ENCODE measurements around the gene ERC2.

Gene ERC2

DNA sequence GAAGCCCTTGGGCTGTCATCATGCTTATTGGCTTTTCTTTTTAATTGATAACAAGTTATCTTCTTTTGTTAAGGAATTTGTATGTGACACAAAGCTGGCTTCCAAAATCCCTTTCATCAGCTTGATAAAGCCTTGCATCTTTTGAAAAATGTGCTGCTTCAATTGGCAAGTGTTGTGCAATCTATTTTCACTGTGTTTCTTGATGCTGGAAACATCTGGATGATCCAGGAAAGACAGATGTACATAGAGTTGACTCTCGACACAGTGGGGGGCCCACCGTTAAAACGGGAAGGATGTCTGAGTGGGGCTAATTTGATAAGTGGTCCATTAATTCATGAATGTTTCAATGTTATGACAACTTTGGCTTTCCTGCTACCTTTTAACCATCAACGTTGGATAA lies 822.8 kb downstream of the ERC2 start:
- no peaks in the 10 kb centered on the region for H3K36me3 ChIP-seq
- H3K4me1 ChIP-seq: no peaks in the 10 kb centered on the region
- H3K4me3 ChIP-seq (ENCODE audit: low read depth, low read length): no peak overlapping the region
- no peak for DNase-seq
- TF ChIP-seq, protein P1, sequence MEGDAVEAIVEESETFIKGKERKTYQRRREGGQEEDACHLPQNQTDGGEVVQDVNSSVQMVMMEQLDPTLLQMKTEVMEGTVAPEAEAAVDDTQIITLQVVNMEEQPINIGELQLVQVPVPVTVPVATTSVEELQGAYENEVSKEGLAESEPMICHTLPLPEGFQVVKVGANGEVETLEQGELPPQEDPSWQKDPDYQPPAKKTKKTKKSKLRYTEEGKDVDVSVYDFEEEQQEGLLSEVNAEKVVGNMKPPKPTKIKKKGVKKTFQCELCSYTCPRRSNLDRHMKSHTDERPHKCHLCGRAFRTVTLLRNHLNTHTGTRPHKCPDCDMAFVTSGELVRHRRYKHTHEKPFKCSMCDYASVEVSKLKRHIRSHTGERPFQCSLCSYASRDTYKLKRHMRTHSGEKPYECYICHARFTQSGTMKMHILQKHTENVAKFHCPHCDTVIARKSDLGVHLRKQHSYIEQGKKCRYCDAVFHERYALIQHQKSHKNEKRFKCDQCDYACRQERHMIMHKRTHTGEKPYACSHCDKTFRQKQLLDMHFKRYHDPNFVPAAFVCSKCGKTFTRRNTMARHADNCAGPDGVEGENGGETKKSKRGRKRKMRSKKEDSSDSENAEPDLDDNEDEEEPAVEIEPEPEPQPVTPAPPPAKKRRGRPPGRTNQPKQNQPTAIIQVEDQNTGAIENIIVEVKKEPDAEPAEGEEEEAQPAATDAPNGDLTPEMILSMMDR (IDR thresholded peaks at IDR 0.05; ENCODE audit: low read depth, low read length): no peak
- H3K9me3 ChIP-seq: no peaks in the 10 kb centered on the region
- no peaks in the 10 kb centered on the region for H3K27me3 ChIP-seq

- Histone ChIP-seq H3K36me3 (no peaks in the 10 kb centered on the region), H3K27me3 (no peaks in the 10 kb centered on the region), H3K4me3 (ENCODE audit: low read depth, low read length) (no peak overlapping the region), H3K9me3 (no peaks in the 10 kb centered on the region), H3K4me1 (no peaks in the 10 kb centered on the region)
- DNase-seq: no peak
- TF ChIP-seq, protein P1 (IDR thresholded peaks at IDR 0.05; ENCODE audit: low read depth, low read length): no peak
Observed at GRCh38 chr3:55643283-55643682, 825.0 kb downstream of the ERC2 start.

DNA sequence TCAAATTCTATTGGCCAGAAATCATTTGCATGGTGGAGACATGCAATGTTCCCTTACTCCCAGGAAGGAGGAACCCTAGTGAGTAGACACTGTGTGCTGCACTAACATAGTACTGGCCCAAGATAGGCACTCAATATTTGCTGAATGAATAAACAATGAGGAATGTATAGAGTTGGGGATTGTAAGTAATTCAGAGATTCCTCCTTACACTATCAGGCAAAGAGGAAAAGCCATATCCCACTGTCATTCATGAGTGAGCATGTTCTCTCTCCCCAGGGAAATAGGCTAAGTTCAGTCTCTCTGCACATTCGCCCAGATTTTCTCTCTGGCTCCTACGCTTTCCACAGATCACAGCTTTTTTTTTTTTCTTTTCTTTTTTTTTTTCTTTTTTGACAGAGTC lies 826.3 kb downstream of the ERC2 start:
- DNase-seq: no peak
- TF ChIP-seq, protein P1 (IDR thresholded peaks at IDR 0.05; ENCODE audit: low read depth, low read length): no peak

DNA sequence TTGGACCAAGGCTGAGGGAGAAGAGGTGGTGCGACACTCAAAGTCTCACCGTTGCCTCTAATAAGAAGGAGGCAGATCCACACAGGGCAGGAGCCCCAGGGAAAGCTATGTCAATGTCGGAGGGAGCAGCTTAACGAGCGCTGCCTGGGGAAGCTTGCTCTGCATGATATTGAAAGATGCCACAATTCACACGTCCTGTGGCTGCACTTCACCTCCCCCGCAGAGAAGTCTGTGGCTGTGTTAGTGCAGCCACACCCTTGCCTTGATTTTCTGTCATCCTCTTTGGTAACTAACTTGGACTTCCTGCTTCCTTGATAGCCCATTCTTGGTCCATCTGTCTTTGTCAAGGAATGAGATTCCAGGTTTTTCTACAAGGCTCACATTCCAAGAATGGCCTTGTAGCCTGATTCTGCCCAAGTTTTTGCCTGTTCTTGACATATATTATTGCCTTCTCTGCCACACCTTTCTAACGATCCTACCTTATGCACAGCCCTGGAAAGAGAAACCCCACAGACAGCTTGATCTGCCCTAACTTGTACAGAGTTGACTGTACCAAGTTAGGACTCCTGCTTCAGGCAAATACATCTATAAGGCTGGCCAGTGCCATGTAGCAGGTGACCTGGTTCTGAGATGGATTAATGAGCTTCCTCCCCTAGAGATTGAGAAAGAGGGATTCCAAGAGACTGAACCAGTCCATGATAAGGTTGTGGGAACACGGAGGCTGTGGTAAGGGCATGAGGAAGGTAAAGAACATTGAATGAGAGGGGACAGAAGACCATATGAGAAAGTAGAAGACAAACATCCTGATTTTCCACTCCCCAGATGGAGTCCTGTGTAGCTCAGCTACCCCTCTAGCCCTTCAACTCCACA lies 828.1 kb downstream of the ERC2 start:
- Histone ChIP-seq H3K36me3 (no peaks in the 10 kb centered on the region), H3K27me3 (no peaks in the 10 kb centered on the region), H3K9me3 (no peaks in the 10 kb centered on the region), H3K4me3 (ENCODE audit: low read depth, low read length) (no peak overlapping the region), H3K4me1 (no peaks in the 10 kb centered on the region)
- DNase-seq: no peak
- TF ChIP-seq, protein P1 (IDR thresholded peaks at IDR 0.05; ENCODE audit: low read depth, low read length): no peak

More for the DNA sequence above, 826.3 kb downstream of the ERC2 start:
- H3K9me3 ChIP-seq: no peaks in the 10 kb centered on the region
- H3K4me3 ChIP-seq (ENCODE audit: low read depth, low read length): no peak overlapping the region
- H3K27me3 ChIP-seq: no peaks in the 10 kb centered on the region
- H3K36me3 ChIP-seq: no peaks in the 10 kb centered on the region
- no peaks in the 10 kb centered on the region for H3K4me1 ChIP-seq

- no peak overlapping the region for H3K4me3 ChIP-seq (ENCODE audit: low read depth, low read length)
- no peak for DNase-seq
- H3K36me3 ChIP-seq: no peaks in the 10 kb centered on the region
- H3K4me1 ChIP-seq: no peaks in the 10 kb centered on the region
- H3K27me3 ChIP-seq: no peaks in the 10 kb centered on the region
- no peaks in the 10 kb centered on the region for H3K9me3 ChIP-seq
- TF ChIP-seq, protein P1 (IDR thresholded peaks at IDR 0.05; ENCODE audit: low read depth, low read length): no peak
Observed at GRCh38 chr3:55639143-55639542, 829.1 kb downstream of the ERC2 start.

GRCh38 chr3:55637906-55638638 lies 830.2 kb downstream of the ERC2 start:
- no peak for DNase-seq
- TF ChIP-seq, protein P1 (IDR thresholded peaks at IDR 0.05; ENCODE audit: low read depth, low read length): no peak
- Histone ChIP-seq H3K4me1 (no peaks in the 10 kb centered on the region), H3K36me3 (no peaks in the 10 kb centered on the region), H3K4me3 (ENCODE audit: low read depth, low read length) (no peak overlapping the region), H3K9me3 (no peaks in the 10 kb centered on the region), H3K27me3 (no peaks in the 10 kb centered on the region)
